HCT116 (cell line): Measurements from ENCODE around the gene PRRX2. TPM values are rescaled to one million over a fixed set of nuclear protein-coding genes. Genes with fewer than 3 reads are reported as not detected.

ENCODE experiments used
- ATAC-seq: fragments of 200-7000 bp; cut with Tn5 transposase; 2 replicates; pipeline ENCODE4 v1.9.1; 2020; ENCODE audit warnings: mild to moderate bottlenecking, moderate library complexity
- BruUV-seq: library from RNA; stranded (reverse); fragments of 400-500 nt; replicated peaks from 2 replicates; lab custom pipeline; 2021; lab: Mats Ljungman, UMichigan
- CTCF ChIA-PET: fragments of 300-600 bp; sonication (Branson Sonifier 250); formaldehyde crosslinking; loops from one replicate; lab custom pipeline; 2021; ENCODE audit warnings: antibody characterized with exemption; lab: Charles Lee
- POLR2A ChIA-PET: fragments of 300-600, 350-600 bp; sonication (Branson Sonifier 250); formaldehyde crosslinking; loops from one replicate; lab custom pipeline; 2021; ENCODE audit warnings: antibody characterized with exemption; lab: Charles Lee
- RAD21 ChIA-PET, 2 experiments: fragments of 300-600 bp; sonication (Branson Sonifier 250); formaldehyde crosslinking; loops; one replicate each; lab custom pipeline; 2023; ENCODE audit warnings: low total read pairs in 2 of 2; ENCODE audit not compliant: uncharacterized antibody in 2 of 2, unreplicated experiment in 2 of 2, low non-redundant PET in 1 of 2; lab: Charles Lee
- DNase-seq: peaks from one replicate; pipeline ENCODE4 v3.0.0-alpha.2; 2010; ENCODE audit warnings: low read depth, low spot score
- H2AFZ ChIP-seq: fragments of 200-600 bp; shearing (Covaris generic), sonication (generic); 2 replicates; pipeline ENCODE4 v1.6.1; 2017; ENCODE audit warnings: low read depth, mixed run types, mixed read lengths, antibody characterized with exemption, low read length; ENCODE audit not compliant: poor library complexity, severe bottlenecking
- H3K27ac ChIP-seq: 2 replicates; pipeline ENCODE4 v1.5.1; 2012; ENCODE audit warnings: low read depth, low read length
- H3K27me3 ChIP-seq: fragments of 200-600 bp; sonication (generic); 2 replicates; pipeline ENCODE4 v1.6.1; 2016; ENCODE audit warnings: mixed run types, low read length, mixed read lengths; ENCODE audit not compliant: insufficient read depth
- H3K36me3 ChIP-seq, 2 experiments: fragments of 200-500 bp in 1 of 2; fragments of 200-600 bp in 1 of 2; sonication (Bioruptor generic) in 1 of 2; sonication (generic) in 1 of 2; 2 replicates each; pipeline versions ENCODE4 v1.5.1 to v1.6.1; 2014 to 2016; ENCODE audit warnings: low read length in 2 of 2, inconsistent platforms in 1 of 2, mixed read lengths in 1 of 2, mixed run types in 1 of 2; ENCODE audit not compliant: insufficient read depth in 2 of 2, control insufficient read depth in 1 of 2
- H3K4me1 ChIP-seq, 2 experiments: fragments of 200-600 bp in 1 of 2; sonication (generic) in 1 of 2; 2 replicates each; pipeline versions ENCODE4 v1.5.1 to v1.6.1; 2012 to 2017; ENCODE audit warnings: low read length in 2 of 2, inconsistent platforms in 1 of 2, mild to moderate bottlenecking in 1 of 2, mixed read lengths in 1 of 2, mixed run types in 1 of 2, moderate library complexity in 1 of 2; ENCODE audit not compliant: insufficient read depth in 2 of 2, control insufficient read depth in 1 of 2
- H3K4me2 ChIP-seq: fragments of 200-600 bp; sonication (generic); 2 replicates; pipeline ENCODE4 v1.6.1; 2017; ENCODE audit warnings: mixed run types, low read length, mixed read lengths
- H3K4me3 ChIP-seq, 2 experiments: fragments of 200-600 bp in 1 of 2; sonication (generic) in 1 of 2; replicated peaks in 1 of 2; 2 replicates each; pipeline ENCODE4 v1.5.1; 2011 to 2016; ENCODE audit warnings: low read length in 2 of 2, control low read depth in 1 of 2, low read depth in 1 of 2, mild to moderate bottlenecking in 1 of 2, mixed read lengths in 1 of 2, mixed run types in 1 of 2
- H3K79me2 ChIP-seq: fragments of 200-600 bp; sonication (generic); 2 replicates; pipeline ENCODE4 v1.6.1; 2017; ENCODE audit warnings: mild to moderate bottlenecking, mixed run types, low read length, moderate library complexity, mixed read lengths; ENCODE audit not compliant: insufficient read depth
- H3K9ac ChIP-seq: fragments of 200-600 bp; sonication (generic); 2 replicates; pipeline ENCODE4 v1.6.1; 2016; ENCODE audit warnings: low read length, mixed read lengths
- H3K9me2 ChIP-seq: fragments of 200-600 bp; sonication (generic), shearing (Covaris generic); 2 replicates; pipeline ENCODE4 v1.6.1; 2017; ENCODE audit warnings: mixed run types, mild to moderate bottlenecking, moderate library complexity; ENCODE audit not compliant: insufficient read depth
- H3K9me3 ChIP-seq, 2 experiments: fragments of 200-500 bp in 1 of 2; fragments of 200-600 bp in 1 of 2; sonication (Bioruptor generic) in 1 of 2; sonication (generic) in 1 of 2; 2 replicates each; pipeline ENCODE4 v1.6.1; 2014 to 2017; ENCODE audit warnings: low read length in 2 of 2, mixed read lengths in 2 of 2, inconsistent platforms in 1 of 2, low read depth in 1 of 2, mild to moderate bottlenecking in 1 of 2, mixed run types in 1 of 2, moderate library complexity in 1 of 2; ENCODE audit not compliant: control insufficient read depth in 1 of 2, insufficient read depth in 1 of 2
- H4K20me1 ChIP-seq: fragments of 200-600 bp; sonication (generic), shearing (Covaris generic); 2 replicates; pipeline ENCODE4 v1.6.1; 2017; ENCODE audit warnings: mixed run types, mild to moderate bottlenecking, moderate library complexity; ENCODE audit not compliant: insufficient read depth
- EGR1 ChIP-seq: IDR thresholded peaks from 2 replicates; pipeline ENCODE4 v1.6.1; 2012; ENCODE audit warnings: low read depth
- ELF1 ChIP-seq: IDR thresholded peaks from 2 replicates; pipeline ENCODE4 v1.6.1; 2012; ENCODE audit warnings: low read depth, borderline replicate concordance
- EZH2 ChIP-seq: fragments of 200-600 bp; sonication (generic); IDR thresholded peaks from 2 replicates; pipeline ENCODE4 v1.6.1; 2017; ENCODE audit warnings: antibody characterized with exemption, mixed run types
- EZH2phosphoT487 ChIP-seq: fragments of 200-600 bp; IDR thresholded peaks from 2 replicates; pipeline ENCODE4 v1.6.1; 2018; ENCODE audit warnings: antibody characterized with exemption, borderline replicate concordance
- FOSL1 ChIP-seq: IDR thresholded peaks from 2 replicates; pipeline ENCODE4 v1.6.1; 2012; ENCODE audit warnings: low read depth
- POLR2AphosphoS5 ChIP-seq: IDR thresholded peaks from 2 replicates; pipeline ENCODE4 v1.6.1; 2011; ENCODE audit warnings: mild to moderate bottlenecking, low read depth, low read length, moderate library complexity
- RAD21 ChIP-seq: IDR thresholded peaks from 2 replicates; pipeline ENCODE4 v1.6.1; 2012; ENCODE audit warnings: low read depth, mild to moderate bottlenecking
- SIN3A ChIP-seq: IDR thresholded peaks from 2 replicates; pipeline ENCODE4 v1.6.1; 2012; ENCODE audit warnings: low read depth
- SRF ChIP-seq: IDR thresholded peaks from 2 replicates; pipeline ENCODE4 v1.6.1; 2012; ENCODE audit warnings: low read depth
- TCF7L2 ChIP-seq: IDR thresholded peaks from 2 replicates; pipeline ENCODE4 v1.7.0; 2011; ENCODE audit warnings: borderline replicate concordance, inconsistent platforms; ENCODE audit not compliant: insufficient read depth, insufficient read length; ENCODE audit errors: extremely low read depth
- YY1 ChIP-seq: IDR thresholded peaks from 2 replicates; pipeline ENCODE4 v1.6.1; 2011; ENCODE audit warnings: low read length, low read depth, moderate library complexity, mild to moderate bottlenecking; ENCODE audit not compliant: insufficient replicate concordance; ENCODE audit errors: extremely low read depth
- ZNF274 ChIP-seq: fragments of 200-500 bp; sonication (Bioruptor generic); IDR thresholded peaks from 2 replicates; pipeline ENCODE4 v1.6.1; 2014; ENCODE audit warnings: mild to moderate bottlenecking, low read depth, low read length, inconsistent platforms
- intact Hi-C: fragments of 100-400 bp; cut with micrococcal nuclease; formaldehyde crosslinking; loops from 2 replicates; pipeline ENCODE4 v1.10.0; 2022
- total RNA-seq: library from RNA; stranded (reverse); gene quantifications from one replicate; pipeline ENCODE4 v1.2.1, GENCODE V29; 2021; ENCODE audit not compliant: unreplicated experiment
- TF ChIP-seq, protein P1 (sequence below), 3 experiments: fragments of 200-600 bp in 1 of 3; sonication (generic) in 1 of 3; IDR thresholded peaks in 2 of 3; conservative IDR thresholded peaks in 1 of 3; 2 replicates each; pipeline ENCODE4 v1.5.1; 2012 to 2017; ENCODE audit warnings: low read depth in 2 of 3, low read length in 2 of 3, antibody characterized with exemption in 1 of 3, borderline replicate concordance in 1 of 3, control low read depth in 1 of 3, mild to moderate bottlenecking in 1 of 3, mixed read lengths in 1 of 3, mixed run types in 1 of 3, moderate library complexity in 1 of 3; ENCODE audit not compliant: insufficient read depth in 1 of 3

PRRX2 gene
- total RNA-seq, 1 experiment from 2014 or later = 25.5 TPM

DNA sequence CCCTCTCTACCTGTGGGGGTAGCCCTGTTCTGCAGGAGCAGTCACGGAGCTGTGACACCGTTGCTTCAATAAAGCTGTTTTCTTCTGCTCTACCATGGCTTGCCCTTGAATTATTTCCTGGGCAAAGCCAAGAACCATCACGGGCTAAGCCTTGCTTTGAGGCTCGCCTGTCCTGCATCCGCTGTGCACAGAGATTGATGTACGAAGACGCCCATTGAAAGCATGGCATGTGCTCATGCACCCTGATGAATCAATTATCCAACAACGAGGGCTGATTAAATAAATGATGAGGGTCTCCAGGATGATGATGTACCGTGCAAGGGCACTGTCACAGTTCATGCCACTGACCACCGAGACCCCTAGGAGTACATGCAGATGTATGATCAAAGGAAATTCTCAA is 66.7 kb downstream of the PRRX2 start:
- Histone ChIP-seq H3K4me3 (no peak overlapping the region), H3K36me3 (no peaks in the 10 kb centered on the region), H3K4me2 (no peak overlapping the region), H4K20me1 (no peaks in the 10 kb centered on the region), H3K27ac (no peak overlapping the region), H3K79me2 (no peaks in the 10 kb centered on the region), H3K9me3 (no peaks in the 10 kb centered on the region), H3K9ac (no peak overlapping the region), H2AFZ (no peak overlapping the region), H3K27me3 (no peaks in the 10 kb centered on the region), H3K9me2 (no peaks in the 10 kb centered on the region), H3K4me1 (peaks cover 0 to 3% of the 10 kb centered on the region in 2 experiments; a peak in 3 of 4 replicates)
- DNase-seq = no peak
- no TSS peak for BruUV-seq
- intact Hi-C loops = no loop called here
- ChIA-PET RAD21 (no interaction called here), POLR2A (no interaction called here), CTCF (no interaction called here)
- TF ChIP-seq POLR2AphosphoS5 (no peak), FOSL1 (no peak), TCF7L2 (no peak), ELF1 (no peak), SRF (no peak), ZNF274 (no peak), EZH2 (no peak), EZH2phosphoT487 (no peak), RAD21 (no peak)
- ATAC-seq = no peak

DNA sequence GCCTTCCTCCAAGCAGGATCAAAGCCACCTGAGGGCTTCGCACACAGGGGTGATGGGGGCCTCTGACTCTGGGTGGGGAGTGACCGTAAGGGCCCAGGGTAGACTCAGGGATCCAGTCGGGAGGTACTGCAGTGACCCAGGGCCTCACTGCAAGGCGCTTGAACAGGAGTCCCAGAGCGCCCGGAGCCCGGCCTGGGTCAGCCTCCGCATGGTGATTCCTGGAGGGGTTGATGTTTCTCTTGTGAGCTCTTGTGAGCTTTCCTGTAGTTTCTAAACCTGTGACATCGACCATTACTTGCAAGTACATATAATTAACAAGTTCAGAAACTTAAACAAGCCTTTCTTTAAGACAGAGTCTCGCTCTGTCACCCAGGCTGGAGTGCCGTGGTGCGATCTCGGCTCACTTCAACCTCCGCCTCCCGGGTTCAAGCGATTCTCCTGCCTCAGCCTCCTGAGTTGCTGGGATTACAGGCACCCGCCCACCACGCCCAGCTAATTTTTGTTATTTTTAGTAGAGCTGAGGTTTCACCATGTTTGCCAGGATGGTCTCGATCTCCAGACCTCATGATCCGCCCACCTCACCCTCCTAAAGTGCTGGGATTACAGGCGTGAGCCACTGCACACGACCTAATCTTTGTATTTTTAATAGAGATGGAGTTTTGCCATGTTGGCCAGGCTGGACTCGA is 67.6 kb downstream of the PRRX2 start:
- intact Hi-C loops = no loop called here
- BruUV-seq = no TSS peak
- no peak overlapping the region for H3K4me3 ChIP-seq
- RAD21 ChIA-PET = no interaction called here
- ATAC-seq (no peak), DNase-seq (no peak)
- TF ChIP-seq FOSL1 (no peak), EZH2phosphoT487 (no peak), RAD21 (no peak), YY1 (no peak), SIN3A (no peak), ELF1 (no peak), POLR2AphosphoS5 (no peak), EGR1 (no peak)
- TF ChIP-seq, protein P1, sequence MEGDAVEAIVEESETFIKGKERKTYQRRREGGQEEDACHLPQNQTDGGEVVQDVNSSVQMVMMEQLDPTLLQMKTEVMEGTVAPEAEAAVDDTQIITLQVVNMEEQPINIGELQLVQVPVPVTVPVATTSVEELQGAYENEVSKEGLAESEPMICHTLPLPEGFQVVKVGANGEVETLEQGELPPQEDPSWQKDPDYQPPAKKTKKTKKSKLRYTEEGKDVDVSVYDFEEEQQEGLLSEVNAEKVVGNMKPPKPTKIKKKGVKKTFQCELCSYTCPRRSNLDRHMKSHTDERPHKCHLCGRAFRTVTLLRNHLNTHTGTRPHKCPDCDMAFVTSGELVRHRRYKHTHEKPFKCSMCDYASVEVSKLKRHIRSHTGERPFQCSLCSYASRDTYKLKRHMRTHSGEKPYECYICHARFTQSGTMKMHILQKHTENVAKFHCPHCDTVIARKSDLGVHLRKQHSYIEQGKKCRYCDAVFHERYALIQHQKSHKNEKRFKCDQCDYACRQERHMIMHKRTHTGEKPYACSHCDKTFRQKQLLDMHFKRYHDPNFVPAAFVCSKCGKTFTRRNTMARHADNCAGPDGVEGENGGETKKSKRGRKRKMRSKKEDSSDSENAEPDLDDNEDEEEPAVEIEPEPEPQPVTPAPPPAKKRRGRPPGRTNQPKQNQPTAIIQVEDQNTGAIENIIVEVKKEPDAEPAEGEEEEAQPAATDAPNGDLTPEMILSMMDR (IDR thresholded peaks at IDR 0.05 in 2 of 3, conservative IDR thresholded peaks at IDR 0.05 in 1 of 3; ENCODE audit: borderline replicate concordance in 1 of 3, insufficient read depth in 1 of 3, low read depth in 2 of 3, low read length in 2 of 3) = no peak
- no peaks in the 10 kb centered on the region for H3K27me3 ChIP-seq
- no peaks in the 10 kb centered on the region for H4K20me1 ChIP-seq
- H3K4me1 ChIP-seq = peaks cover 6 to 12% of the 10 kb centered on the region in 2 experiments; a peak in 3 of 4 replicates
- no peak overlapping the region for H2AFZ ChIP-seq
- no peaks in the 10 kb centered on the region for H3K36me3 ChIP-seq
- H3K9ac ChIP-seq = no peak overlapping the region
- no peaks in the 10 kb centered on the region for H3K79me2 ChIP-seq
- H3K4me2 ChIP-seq = no peak overlapping the region
- no peak overlapping the region for H3K27ac ChIP-seq
- no peaks in the 10 kb centered on the region for H3K9me3 ChIP-seq
- POLR2A ChIA-PET = no interaction called here
- CTCF ChIA-PET = no interaction called here
- no peaks in the 10 kb centered on the region for H3K9me2 ChIP-seq
